ENCODE measurements around the gene UST.

- no peak for TF ChIP-seq CTCF (conservative IDR thresholded peaks at IDR 0.05)
- no peak for TF ChIP-seq ZFX (IDR thresholded peaks at IDR 0.05)
These were observed 93.4 kb downstream of the UST start for GRCh38 chr6:148840256-148840655.

Data from C4-2B (cell line).